Small intestine (tissue), 7 donors: Measurements from ENCODE around the gene VPS13D. TPM values are rescaled to one million over a fixed set of nuclear protein-coding genes. Genes with fewer than 3 reads are reported as not detected.

Experiments
- DNase-seq, 2 donors: peaks; one replicate each; pipeline versions ENCODE4 v3.0.0 to v3.0.0-alpha.2; 2013
- FAIRE-seq: peaks from 2 replicates; lab custom pipeline; 2012; peaks lifted over from hg19 to GRCh38; lab: Jason Lieb, UNC
- H3K27ac ChIP-seq, 3 donors: one replicate each; pipeline ENCODE4 v1.5.1; 2013; ENCODE audit warnings: low read length in 2 of 3, mild to moderate bottlenecking in 2 of 3, control low read depth in 1 of 3, inconsistent platforms in 1 of 3, low read depth in 1 of 3, moderate library complexity in 1 of 3
- H3K27me3 ChIP-seq, 3 donors: one replicate each; pipeline ENCODE4 v1.6.1; 2013; ENCODE audit warnings: low read length in 3 of 3, inconsistent platforms in 1 of 3; ENCODE audit not compliant: control insufficient read depth in 3 of 3, insufficient read depth in 3 of 3
- H3K36me3 ChIP-seq, 3 donors: one replicate each; pipeline ENCODE4 v1.6.1; 2013; ENCODE audit warnings: low read length in 3 of 3, inconsistent platforms in 1 of 3, low read depth in 1 of 3, mild to moderate bottlenecking in 1 of 3, moderate library complexity in 1 of 3; ENCODE audit not compliant: control insufficient read depth in 3 of 3, insufficient read depth in 2 of 3
- H3K4me1 ChIP-seq, 3 donors: one replicate each; pipeline ENCODE4 v1.6.1; 2013; ENCODE audit warnings: low read length in 2 of 3, inconsistent platforms in 1 of 3, low read depth in 1 of 3, mild to moderate bottlenecking in 1 of 3, moderate library complexity in 1 of 3; ENCODE audit not compliant: control insufficient read depth in 3 of 3, insufficient read depth in 2 of 3
- H3K4me3 ChIP-seq, 3 donors: one replicate each; pipeline ENCODE4 v1.5.1; 2013; ENCODE audit warnings: low read length in 3 of 3, control low read depth in 1 of 3, inconsistent platforms in 1 of 3, low read depth in 1 of 3, mild to moderate bottlenecking in 1 of 3, moderate library complexity in 1 of 3
- H3K9me3 ChIP-seq, 2 donors: one replicate each; pipeline ENCODE4 v1.6.1; 2013; ENCODE audit warnings: low read depth in 1 of 2, low read length in 1 of 2; ENCODE audit not compliant: control insufficient read depth in 2 of 2, insufficient read depth in 1 of 2
- WGBS, 3 donors: extraction: QIAGEN DNeasy Blood & Tissue Kit; methylation state at CpG; one replicate each; pipeline ENCODE4 v1.1.7; 2013; 5-methylcytosine and 5-hydroxymethylcytosine counted together
- polyA plus RNA-seq, 4 donors: library from polyadenylated mRNA; stranded (reverse) in 3 of 4; unstranded in 1 of 4; fragments of 200-250 nt in 3 of 4; fragments of 120-200 nt in 1 of 4; gene quantifications; one replicate each; pipeline versions ENCODE4 v1.2.1 to v1.2.3, GENCODE V29; 2013
- donor health status: healthy with polysubstance abuse.
- donor health status: control.
- donor health status: control.
- donor health status: Bipolar disorder and iron deficiency.
- donor health status: healthy.

Gene VPS13D
- polyA plus RNA-seq, 4 donors = 15.9 to 21.5 (median 17.7) TPM

- no peak overlapping the region for H3K27ac ChIP-seq
- H3K4me3 ChIP-seq = no peak overlapping the region
- 83 to 90% (median 85%) methylated on average over 3 of the region's 3 CpGs for WGBS, 3 donors
- H3K27me3 ChIP-seq = no peaks in the 10 kb centered on the region
- FAIRE-seq (no peak), DNase-seq (no peak)
- H3K9me3 ChIP-seq = peaks cover 0 to 5% of the 10 kb centered on the region in 2 donors
- peaks cover 0 to 13% (median 3%) of the 10 kb centered on the region in 3 donors for H3K4me1 ChIP-seq
- H3K36me3 ChIP-seq = no peaks in the 10 kb centered on the region
Observed at GRCh38 chr1:12553963-12554362, 324.1 kb downstream of the VPS13D start.

- DNase-seq = no peak
- peaks cover 0 to 5% of the 10 kb centered on the region in 2 donors for H3K9me3 ChIP-seq
- H3K27ac ChIP-seq = no peak overlapping the region
- 91 to 94% (median 93%) methylated on average over 18 of the region's 18 CpGs for WGBS, 3 donors
- no peaks in the 10 kb centered on the region for H3K27me3 ChIP-seq
- H3K4me3 ChIP-seq = no peak overlapping the region
- FAIRE-seq = no peak
- H3K36me3 ChIP-seq = no peaks in the 10 kb centered on the region
- H3K4me1 ChIP-seq = peaks cover 0 to 6% (median 0%) of the 10 kb centered on the region in 3 donors
Observed at GRCh38 chr1:12554521-12555305, 324.9 kb downstream of the VPS13D start.

GRCh38 chr1:12555411-12556367, 325.9 kb downstream of the VPS13D start:
- no peaks in the 10 kb centered on the region for H3K27me3 ChIP-seq
- DNase-seq (no peak), FAIRE-seq (no peak)
- no peaks in the 10 kb centered on the region for H3K36me3 ChIP-seq
- WGBS, 3 donors = 90 to 92% (median 92%) methylated on average over 13 of the region's 13 CpGs
- no peak overlapping the region for H3K4me3 ChIP-seq
- peaks cover 0 to 5% of the 10 kb centered on the region in 2 donors for H3K9me3 ChIP-seq
- H3K4me1 ChIP-seq = peaks cover 0 to 6% (median 0%) of the 10 kb centered on the region in 3 donors
- peak overlapping the region in 2 of 3 donors; percentile 28 to 75 for H3K27ac ChIP-seq

DNA sequence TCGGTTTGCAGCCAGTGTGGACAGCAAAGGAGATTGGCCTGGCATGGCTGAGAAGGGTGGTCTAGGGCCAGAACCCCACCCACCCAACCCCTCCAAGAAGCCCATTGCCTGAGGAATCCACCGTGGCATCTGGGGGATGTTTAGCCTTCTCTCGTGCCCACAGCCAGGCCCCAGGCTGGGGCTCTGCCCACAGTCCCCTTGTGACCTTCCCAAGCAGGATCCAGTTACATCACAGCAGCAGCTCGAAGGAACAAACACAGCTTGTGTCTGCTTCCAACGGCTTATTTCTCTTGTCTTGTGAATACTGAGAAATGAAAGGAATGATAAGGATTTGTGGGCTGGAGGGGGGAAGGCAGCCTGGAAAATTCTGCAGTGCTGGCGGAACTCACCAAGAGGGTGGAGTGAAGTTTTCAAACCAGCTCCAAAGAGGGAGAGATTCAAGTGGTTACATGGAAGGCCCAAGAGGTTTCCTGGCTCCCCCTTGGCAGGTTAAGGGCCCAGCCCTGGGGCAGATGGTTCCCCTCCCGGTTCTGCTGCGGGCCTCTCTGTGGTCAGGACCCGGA, 326.6 kb downstream of the VPS13D start:
- no peaks in the 10 kb centered on the region for H3K36me3 ChIP-seq
- FAIRE-seq (no peak), DNase-seq (peak in 1 of 2 donors; percentile 36)
- H3K27me3 ChIP-seq = no peaks in the 10 kb centered on the region
- no peak overlapping the region for H3K4me3 ChIP-seq
- H3K27ac ChIP-seq = peak overlapping the region in 2 of 3 donors; percentile 65 to 75
- H3K4me1 ChIP-seq = peaks cover 0 to 6% (median 0%) of the 10 kb centered on the region in 3 donors
- 47 to 71% (median 65%) methylated on average over 9 of the region's 9 CpGs for WGBS, 3 donors
- peaks cover 0 to 8% of the 10 kb centered on the region in 2 donors for H3K9me3 ChIP-seq

GRCh38 chr1:12556957-12557935, 327.4 kb downstream of the VPS13D start:
- H3K4me3 ChIP-seq = no peak overlapping the region
- H3K27me3 ChIP-seq = no peaks in the 10 kb centered on the region
- FAIRE-seq (no peak), DNase-seq (no peak)
- H3K4me1 ChIP-seq = peaks cover 0 to 6% (median 0%) of the 10 kb centered on the region in 3 donors
- H3K36me3 ChIP-seq = no peaks in the 10 kb centered on the region
- H3K9me3 ChIP-seq = peaks cover 0 to 11% of the 10 kb centered on the region in 2 donors
- WGBS, 3 donors = 81 to 90% (median 89%) methylated on average over 16 to 17 of the region's 17 CpGs
- H3K27ac ChIP-seq = peak overlapping the region in 2 of 3 donors; percentile 65 to 75

DNA sequence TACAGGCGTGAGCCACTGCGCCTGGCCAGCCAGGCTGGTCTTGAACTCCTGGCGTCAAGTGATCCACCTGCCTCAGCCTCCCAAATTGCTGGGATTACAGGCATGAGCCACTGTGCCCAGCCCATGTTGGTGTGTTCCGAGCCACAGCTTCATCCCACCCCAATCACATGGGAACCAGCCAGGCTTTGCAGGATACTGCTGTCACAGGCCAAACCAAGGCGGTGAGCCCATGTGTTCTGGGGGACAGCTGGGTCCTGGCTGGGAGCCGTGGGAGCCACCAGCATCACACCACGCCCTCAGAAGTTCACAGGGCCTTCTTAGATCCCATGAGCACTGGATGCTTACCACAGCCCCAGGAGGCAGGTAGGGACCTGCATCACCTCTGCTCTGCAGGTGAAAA, 331.3 kb downstream of the VPS13D start:
- Histone ChIP-seq H3K9me3 (peaks cover 0 to 38% of the 10 kb centered on the region in 2 donors), H3K4me3 (no peak overlapping the region), H3K36me3 (peaks cover 0 to 10% (median 0%) of the 10 kb centered on the region in 3 donors), H3K4me1 (peaks cover 0 to 6% (median 0%) of the 10 kb centered on the region in 3 donors), H3K27me3 (no peaks in the 10 kb centered on the region), H3K27ac (no peak overlapping the region)
- 89 to 94% (median 92%) methylated on average over 7 of the region's 7 CpGs for WGBS, 3 donors
- DNase-seq (no peak), FAIRE-seq (no peak)
